Dedifferentiated amniotic fluid mesenchymal stem cell (primary cell): ENCODE results near the gene DHDH.

Experiments used
- DNase-seq: peaks from one replicate; pipeline ENCODE4 v3.0.0-alpha.2; 2016; ENCODE audit errors: extremely low spot score

Gene DHDH

GRCh38 chr19:48950159-48950558 lies 16.7 kb downstream of the DHDH start:
- DNase-seq: no peak

GRCh38 chr19:48950830-48951519 lies 17.5 kb downstream of the DHDH start:
- no peak for DNase-seq

- DNase-seq: no peak
Observed at GRCh38 chr19:48953141-48953540, 19.6 kb downstream of the DHDH start.

GRCh38 chr19:48953990-48954594 lies 20.6 kb downstream of the DHDH start:
- no peak for DNase-seq

GRCh38 chr19:48954595-48955307 lies 21.3 kb downstream of the DHDH start, which contains the start of gene BAX:
Gene BAX (plus strand): TSS chr19:48954875. CDS start chr19:48954929, 54 bp downstream.
- DNase-seq: peak; percentile 90

DNA sequence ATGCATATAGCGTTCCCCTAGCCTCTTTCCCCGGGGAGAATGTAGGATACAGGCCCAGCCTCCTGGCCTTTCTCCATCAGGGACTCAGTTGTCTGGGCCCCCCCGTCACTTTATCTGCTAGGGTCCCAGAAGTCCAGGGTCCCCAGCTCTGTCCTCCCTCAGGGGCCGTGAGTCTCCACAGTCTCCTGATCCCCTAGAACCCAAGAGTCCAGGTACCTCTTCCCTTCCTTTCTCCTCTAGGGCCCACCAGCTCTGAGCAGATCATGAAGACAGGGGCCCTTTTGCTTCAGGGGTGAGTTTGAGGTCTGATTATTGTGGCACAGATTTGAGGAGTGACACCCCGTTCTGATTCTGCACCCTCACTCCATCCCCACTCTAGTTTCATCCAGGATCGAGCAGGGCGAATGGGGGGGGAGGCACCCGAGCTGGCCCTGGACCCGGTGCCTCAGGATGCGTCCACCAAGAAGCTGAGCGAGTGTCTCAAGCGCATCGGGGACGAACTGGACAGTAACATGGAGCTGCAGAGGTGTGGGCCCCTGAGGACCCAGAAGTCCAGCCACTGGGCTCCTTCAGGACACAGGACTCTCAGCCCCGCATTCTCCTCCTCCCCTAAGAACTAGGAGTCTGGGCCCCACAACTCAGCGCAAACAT lies 21.9 kb downstream of the DHDH start:
- DNase-seq: no peak

DNA sequence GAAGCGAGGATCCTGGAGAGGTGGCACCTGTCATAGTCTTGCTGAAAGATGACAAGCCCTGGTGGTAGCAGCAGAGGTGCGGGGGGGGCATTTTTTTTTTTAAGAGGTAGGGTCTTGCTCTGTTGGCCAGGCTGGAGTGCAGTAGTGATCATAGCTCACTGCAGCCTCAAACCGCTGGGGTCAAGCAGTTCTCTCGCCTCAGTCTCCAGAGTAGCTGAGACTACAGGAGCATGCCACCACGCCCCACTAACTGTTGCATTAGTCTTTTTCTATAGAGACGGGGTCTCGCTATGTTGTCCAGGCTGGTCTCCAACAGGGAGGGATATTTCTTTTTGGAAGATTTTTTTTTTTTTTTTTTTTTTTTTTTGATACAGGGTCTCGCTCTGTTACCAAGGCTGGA lies 24.5 kb downstream of the DHDH start:
- DNase-seq: no peak

DNA sequence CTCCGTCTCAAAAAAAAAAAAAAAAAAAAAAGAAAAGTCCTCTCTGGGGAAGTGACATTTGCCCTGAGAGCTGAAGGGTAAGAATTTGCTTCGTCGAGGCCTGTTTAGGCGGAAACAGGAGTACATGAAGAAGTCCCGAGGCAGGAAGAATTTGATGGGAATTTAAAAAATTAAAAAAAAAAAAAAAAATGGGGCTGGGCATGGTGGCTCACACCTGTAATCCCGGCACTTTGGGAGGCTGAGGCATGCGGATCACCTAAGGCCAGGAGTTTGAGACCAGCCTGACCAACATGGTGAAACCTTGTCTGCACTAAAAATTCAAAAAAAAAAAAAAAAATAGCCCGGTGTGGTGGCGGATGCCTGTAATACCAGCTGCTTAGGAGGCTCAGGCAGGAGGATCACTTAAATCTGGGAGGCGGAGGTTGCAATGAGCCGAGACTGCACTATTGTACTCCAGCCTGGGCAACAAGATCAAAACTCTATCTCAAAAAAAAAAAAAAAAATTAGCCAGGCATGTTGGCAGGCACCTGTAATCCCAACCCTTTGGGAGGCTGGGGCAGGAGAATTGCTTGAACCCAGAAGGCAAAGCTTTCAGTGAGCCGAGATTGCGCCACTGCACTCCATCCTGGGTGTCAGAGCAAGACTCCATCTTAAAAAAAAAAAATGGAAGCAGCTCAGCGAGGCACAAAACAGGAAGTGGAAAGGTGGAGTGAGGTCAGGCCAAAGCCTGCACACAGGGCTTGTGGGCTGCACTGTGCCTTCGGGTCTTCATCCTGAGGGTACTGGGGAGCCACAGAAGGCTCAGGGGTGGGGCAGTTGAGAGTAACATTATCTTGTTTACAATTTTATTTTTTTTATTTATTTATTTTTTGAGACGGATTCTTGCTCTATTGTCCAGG lies 26.1 kb downstream of the DHDH start:
- DNase-seq: no peak

GRCh38 chr19:48961051-48961649 lies 27.7 kb downstream of the DHDH start:
- DNase-seq: no peak

DNA sequence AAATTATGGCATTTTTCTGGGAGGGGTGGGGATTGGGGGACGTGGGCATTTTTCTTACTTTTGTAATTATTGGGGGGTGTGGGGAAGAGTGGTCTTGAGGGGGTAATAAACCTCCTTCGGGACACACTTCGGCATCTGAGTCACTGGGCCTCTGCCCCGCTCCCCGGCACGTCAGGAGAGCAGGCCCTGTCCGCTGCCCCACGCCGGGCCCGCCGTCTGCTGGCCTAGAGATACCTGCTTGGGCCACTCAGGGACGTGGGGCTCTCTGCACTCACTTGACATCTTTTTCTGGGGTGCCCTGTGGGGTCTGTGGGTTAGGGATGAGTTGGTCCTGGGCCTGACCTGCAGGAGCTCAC lies 28.2 kb downstream of the DHDH start:
- DNase-seq: no peak

- DNase-seq: no peak
Observed at GRCh38 chr19:48962029-48962848, 28.7 kb downstream of the DHDH start.

DNA sequence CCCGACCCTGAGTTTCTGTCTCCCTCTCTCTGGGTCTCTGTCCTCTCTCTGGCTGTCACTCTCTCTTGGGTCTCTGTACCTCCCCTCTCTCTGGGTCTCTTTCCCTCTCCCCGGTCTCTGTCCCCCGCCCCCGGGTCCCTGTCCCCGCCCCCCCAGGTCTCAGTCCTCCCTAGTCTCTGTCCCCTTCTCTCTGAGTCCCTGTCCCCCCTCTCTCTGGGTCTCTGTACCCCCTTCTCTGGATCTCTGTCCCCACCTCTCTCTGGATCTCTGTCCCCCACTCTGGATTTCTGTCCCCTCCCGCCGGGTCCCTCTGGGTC lies 29.3 kb downstream of the DHDH start:
- DNase-seq: no peak

DNA sequence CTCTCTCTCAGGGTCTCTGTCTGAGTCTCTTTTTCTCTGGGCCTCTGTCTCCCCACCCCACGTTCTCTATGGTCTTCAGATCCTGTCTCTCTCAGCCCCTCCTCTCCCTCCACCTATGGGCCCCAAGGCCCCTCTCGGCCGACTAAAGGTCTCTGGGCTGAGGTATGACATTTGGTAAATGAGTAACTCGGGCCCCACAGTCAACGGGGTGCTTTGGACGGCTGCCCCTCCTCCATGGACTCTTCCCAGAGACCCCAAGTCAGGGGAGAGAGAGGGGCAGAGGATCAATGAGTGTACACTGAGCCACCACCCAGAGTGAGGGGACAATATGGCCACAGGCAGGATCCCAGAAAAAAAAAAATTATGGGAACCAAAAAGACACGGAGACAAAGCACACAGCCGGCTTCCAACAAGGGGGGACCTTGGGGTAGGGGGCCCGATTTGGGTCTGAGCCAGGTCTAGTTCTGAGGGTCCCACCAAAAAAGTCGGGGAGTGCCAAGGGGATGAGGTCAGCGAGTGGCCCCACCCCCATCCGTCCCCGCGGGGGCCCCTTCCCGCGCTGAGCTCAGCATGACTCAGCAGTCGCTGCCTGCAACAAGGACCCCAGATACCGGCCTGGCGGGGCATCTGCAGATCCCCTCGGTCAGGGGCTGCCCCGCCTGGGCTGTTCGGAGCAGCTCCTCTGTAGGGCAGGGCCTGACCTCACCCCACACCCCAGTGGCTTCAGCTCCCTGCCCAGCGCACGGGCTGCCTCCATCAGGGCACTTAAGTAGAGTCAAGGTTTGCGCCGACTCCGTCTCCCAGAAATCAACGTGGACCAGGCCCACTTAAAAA lies 30.1 kb downstream of the DHDH start:
- DNase-seq: no peak

GRCh38 chr19:48964205-48965039 lies 30.9 kb downstream of the DHDH start:
- DNase-seq: no peak

DNA sequence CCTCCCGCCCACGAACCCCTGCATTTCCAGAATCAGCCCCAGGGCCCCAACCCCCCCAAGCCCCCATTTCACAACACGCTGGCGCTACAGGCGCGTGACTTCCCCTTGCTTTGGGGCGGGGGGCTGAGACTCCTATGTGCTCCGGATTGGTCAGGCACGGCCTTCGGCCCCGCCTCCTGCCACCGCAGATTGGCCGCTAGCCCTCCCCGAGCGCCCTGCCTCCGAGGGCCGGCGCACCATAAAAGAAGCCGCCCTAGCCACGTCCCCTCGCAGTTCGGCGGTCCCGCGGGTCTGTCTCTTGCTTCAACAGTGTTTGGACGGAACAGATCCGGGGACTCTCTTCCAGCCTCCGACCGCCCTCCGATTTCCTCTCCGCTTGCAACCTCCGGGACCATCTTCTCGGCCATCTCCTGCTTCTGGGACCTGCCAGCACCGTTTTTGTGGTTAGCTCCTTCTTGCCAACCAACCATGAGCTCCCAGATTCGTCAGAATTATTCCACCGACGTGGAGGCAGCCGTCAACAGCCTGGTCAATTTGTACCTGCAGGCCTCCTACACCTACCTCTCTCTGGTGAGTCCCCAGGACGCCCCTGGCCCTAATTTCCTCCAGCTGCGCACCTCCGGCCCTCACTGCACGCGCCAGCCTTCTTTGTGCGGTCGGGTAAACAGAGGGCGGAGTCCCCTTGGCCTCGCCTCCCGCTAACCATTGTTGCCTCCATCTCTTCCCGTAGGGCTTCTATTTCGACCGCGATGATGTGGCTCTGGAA lies 31.7 kb downstream of the DHDH start, which contains the start of gene FTL:
Gene FTL (plus strand): TSS at position 270 of the 766 bp plus-strand sequence. CDS start 199 bp downstream, at position 469.
- peak; percentile 91 for DNase-seq

GRCh38 chr19:48965806-48966540 lies 32.5 kb downstream of the DHDH start:
- DNase-seq: peak; percentile 61
